Ureter (tissue), 1 donor: Measurements from ENCODE around the gene LAMC1. TPM values are rescaled to one million over a fixed set of nuclear protein-coding genes. Genes with fewer than 3 reads are reported as not detected.
A peak's percentile ranks its signal among the peaks of the same experiment; 100 is the strongest.
"Not testable (repeated sequence)": the region's sequence is repeated elsewhere in the genome, so short reads cannot be mapped to it uniquely, and the experiment has no call there.

Source experiments
- DNase-seq: peaks from one replicate; pipeline ENCODE4 v3.0.0-alpha.2; 2020; ENCODE audit warnings: low spot score
- total RNA-seq: library from RNA; stranded (reverse); gene quantifications from one replicate; pipeline ENCODE4 v1.2.4, GENCODE V29; 2023
- donor health status: DM: yes; HTN: yes; CAD: no.

Gene LAMC1
- total RNA-seq, 1 donor from 2014 or later = 111 TPM

GRCh38 chr1:183148599-183148998 is 125.4 kb downstream of the LAMC1 start:
- no peak for DNase-seq

- no peak for DNase-seq
Measured at GRCh38 chr1:183149273-183149672, 126.1 kb downstream of the LAMC1 start.

DNA sequence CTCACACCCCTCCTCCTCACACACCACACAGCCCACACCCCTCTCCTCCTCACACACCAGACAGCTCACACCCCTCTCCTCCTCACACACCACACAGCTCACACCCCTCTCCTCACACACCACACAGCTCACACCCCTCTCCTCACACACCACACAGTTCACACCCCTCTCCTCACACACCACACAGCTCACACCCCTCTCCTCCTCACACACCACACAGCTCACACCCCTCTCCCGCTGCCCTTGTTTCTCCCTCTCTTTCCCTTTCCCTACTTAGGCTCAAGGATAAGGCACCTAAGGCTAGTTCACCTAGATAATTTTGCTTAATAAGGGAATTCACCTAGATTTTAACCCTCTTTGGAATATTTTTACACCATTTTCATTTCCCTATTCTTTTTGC is 126.8 kb downstream of the LAMC1 start:
- DNase-seq = not testable (repeated sequence)

DNA sequence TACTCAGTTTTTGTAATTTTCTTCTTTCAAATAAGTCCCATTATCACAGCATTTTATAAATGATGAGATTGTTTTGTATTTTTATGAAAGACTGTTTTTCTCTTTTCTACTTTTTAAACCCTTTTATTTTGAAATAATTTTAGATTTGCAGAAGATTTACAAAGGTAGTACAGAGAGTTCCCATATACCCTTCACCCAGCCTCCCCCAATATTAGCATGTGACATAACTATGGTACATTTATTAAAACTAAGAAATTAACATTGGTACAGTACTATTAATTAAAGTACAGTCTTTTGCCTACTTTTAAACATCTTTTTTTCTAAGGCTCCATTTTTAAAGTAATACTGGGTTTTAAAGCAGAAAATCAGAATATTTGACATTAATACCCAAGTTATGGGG is 127.2 kb downstream of the LAMC1 start:
- no peak for DNase-seq

DNA sequence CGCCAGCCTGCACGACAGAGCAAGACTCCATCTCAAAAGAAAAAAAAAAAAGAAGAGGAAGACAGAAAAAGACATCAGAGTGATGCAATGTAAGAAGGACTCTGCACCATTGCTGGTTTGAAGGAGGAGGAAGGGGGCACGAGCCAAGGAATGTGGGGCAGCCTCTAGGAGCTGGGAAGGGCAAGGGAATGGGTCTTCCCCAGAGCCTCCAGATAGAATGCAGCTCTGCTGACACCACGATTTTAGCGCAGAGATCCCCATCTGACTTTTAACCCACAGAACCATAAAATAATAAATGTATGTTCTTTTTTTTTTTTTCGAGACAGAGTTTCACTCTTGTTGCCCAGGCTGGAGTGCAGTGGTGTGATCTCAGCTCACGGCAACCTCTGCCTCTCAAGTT is 129.0 kb downstream of the LAMC1 start:
- DNase-seq = no peak

GRCh38 chr1:183155939-183156338 is 132.7 kb downstream of the LAMC1 start:
- DNase-seq = no peak

GRCh38 chr1:183159960-183160359 is 136.7 kb downstream of the LAMC1 start:
- DNase-seq = peak; percentile 92

GRCh38 chr1:183161391-183161790 is 138.2 kb downstream of the LAMC1 start:
- DNase-seq = no peak

GRCh38 chr1:183163316-183163715 is 140.1 kb downstream of the LAMC1 start:
- no peak for DNase-seq

- no peak for DNase-seq
Measured at GRCh38 chr1:183164340-183164739, 141.1 kb downstream of the LAMC1 start.

DNA sequence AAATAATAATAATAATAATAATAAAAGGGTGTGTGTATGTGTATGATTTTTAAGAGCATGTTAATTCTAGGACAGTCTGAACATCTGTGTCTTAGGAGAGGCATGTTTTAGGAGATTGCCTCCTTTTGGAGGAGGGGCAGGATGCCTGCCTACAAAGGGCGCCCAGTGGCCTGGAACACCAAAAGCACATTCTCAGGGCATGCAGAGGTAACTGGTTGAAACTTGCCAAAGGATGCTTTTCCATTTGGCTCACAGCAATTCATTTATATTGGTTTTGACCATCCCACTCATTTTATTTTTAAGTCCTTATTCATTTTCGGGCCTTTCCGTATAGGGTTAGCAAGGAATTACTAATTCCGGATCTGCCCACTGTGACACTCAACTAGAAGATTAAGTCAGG is 141.7 kb downstream of the LAMC1 start:
- no peak for DNase-seq

DNA sequence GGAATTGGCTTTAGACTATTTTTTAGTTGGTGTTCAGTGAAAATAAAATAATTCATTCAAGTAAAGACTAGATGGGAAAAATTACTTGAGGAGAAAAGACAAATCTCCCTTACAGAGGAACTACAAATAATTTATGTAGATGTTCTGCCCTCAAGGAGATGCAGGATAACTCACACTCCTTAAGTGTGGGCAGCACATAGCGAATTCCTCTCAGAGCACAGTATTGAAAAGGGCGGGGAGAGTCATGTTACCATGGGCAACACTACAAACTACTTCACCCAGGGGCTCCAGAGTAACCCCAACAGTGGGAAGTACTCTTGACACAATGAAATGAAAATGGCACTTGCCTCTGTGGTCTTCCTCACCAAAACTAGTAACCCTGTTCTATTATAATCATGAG is 142.2 kb downstream of the LAMC1 start:
- DNase-seq = no peak

DNA sequence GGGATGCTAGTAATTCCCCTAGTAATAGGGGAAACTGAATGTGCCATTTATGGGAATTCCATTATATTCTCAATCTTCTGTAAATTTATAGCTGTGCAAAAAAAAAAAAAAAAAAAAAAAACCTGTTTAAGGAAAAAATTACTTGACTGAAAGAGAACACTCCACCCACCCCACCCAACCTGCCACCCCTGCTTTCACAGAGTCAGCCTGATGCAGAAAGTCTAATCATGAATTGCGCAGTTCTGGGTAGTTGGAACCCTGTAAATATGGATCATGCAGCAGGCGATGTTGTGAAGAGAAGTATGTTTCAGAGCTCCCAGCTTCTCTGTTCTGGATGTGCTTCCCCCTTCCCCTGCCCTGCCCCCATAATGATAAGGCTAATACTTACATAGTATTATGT is 143.2 kb downstream of the LAMC1 start:
- no peak for DNase-seq

- no peak for DNase-seq
Measured at GRCh38 chr1:183167676-183168075, 144.5 kb downstream of the LAMC1 start.

DNA sequence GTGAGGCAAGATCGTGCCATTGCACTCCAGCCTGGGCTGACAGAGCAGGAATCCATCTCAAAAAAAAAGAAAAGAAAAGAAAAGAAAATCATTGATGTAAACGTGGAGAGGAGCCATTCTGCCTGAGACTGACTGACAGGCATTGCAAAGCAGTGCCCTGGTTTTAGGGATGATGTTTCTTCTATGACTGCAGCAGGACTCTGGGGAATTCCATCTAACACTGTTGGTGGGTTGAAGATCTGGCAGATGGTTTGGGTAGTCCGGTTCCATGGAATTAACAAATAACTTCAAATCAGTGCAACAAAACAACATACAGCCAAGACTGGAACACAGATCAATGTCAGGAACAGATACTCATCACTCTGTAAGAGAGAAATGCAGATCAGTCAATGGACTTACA is 145.1 kb downstream of the LAMC1 start:
- no peak for DNase-seq

- DNase-seq = no peak
Measured at GRCh38 chr1:183173828-183174227, 150.6 kb downstream of the LAMC1 start.

DNA sequence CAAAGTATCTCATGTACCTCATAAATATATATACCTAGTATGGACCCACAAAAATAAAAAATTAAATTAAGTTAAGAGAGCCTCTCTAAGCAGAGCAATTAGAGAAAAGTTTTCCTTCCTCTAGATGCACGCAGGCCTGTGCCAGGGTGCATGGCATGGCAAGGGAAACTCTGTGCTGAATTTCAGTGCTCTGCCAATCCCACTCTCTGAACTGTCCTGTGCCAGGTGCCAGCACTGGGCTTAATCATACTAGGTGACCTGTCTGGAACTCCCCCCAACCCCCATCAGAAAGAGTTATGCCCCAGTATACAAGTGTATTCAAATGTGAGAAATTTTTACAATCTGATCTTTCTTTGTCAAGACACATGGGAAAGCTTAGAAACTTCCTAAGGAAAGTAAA is 152.4 kb downstream of the LAMC1 start:
- no peak for DNase-seq

DNA sequence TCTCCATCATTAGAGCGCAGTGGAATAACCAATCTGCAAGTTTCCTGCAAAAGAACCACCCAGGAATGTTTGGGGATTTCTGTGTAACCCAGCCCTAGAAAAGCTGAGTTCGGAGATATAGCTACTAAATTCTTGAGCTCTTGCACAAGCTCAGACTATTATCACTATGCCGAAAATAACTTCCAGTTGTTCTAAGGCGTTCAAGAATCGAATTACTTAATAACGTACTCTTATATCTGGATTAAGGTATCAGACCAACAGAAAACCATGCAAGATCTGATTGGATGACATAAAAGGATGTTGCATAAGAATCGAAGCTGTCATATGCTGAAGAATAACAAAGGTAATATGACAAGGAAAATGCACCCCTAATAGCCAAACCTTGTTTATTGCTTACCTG is 155.3 kb downstream of the LAMC1 start:
- no peak for DNase-seq

DNA sequence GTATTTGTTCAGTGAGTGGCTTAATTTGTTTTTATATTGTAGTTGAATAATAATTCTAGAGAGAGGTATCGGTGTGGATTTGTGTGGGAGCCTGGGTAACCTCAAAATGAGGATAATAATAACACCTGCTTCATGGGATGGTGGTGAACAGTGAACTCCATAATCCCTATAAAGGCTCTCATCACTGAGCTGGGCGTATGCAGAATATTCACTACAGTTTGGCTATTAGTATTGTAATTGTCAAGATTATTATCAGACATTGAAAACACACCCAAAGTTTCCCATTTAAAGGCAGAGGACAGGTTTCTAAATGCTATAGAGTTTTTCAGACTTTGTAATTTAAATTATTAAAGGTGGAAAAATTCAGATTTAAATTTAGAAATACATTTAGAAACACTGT is 155.8 kb downstream of the LAMC1 start:
- DNase-seq = no peak

GRCh38 chr1:183180218-183180617 is 157.0 kb downstream of the LAMC1 start:
- DNase-seq = peak; percentile 62

DNA sequence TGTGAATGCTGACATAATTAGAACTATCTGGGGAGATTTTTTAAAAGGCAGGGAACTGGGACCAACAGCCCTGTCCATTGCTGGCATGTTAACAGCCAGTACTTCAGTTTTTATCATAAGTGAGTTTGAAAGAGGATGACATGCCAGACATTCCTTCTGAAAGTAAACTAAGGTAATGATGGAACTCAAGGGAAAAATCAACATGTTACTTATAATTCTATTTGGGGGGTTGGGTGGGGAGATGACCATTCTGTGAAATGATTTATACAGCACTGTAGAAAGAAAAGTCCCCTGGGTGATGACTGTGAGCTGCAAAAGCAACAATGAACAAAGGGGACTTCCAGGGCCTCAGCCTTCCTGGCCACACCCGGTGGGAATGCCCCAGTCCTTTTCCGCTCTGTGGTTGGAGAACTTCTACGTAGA is 157.4 kb downstream of the LAMC1 start:
- DNase-seq = no peak

GRCh38 chr1:183185941-183186490 is 162.8 kb downstream of the LAMC1 start, which contains the start of gene LAMC2:
LAMC2 (plus strand) TSS chr1:183186264; CDS start chr1:183186353, 89 bp downstream.
- DNase-seq = peak; percentile 76

- DNase-seq = no peak
Measured at GRCh38 chr1:183186841-183187240, 163.6 kb downstream of the LAMC1 start.

DNA sequence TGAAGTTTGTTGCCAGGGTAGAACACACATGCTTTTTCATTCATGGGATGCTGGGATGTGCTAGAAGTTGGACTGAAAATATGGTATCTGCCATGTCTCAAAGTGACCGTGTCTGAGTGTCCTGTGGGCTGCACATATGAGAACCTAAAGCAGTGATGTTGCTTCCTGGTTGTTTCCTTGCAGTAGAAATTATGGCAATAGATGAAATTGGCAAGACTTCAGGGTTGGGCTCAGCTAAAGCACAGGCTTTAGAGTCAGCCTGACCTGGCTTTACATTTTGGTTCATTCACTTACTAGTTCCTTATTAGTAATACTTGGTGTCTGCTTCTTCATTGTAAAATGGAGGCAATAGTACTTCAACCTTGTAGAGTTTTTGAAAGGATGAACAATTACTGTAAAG is 165.0 kb downstream of the LAMC1 start:
- no peak for DNase-seq
